Activated naive CD8-positive, alpha-beta T cell treated with anti-CD3 and anti-CD28 coated beads, Interleukin-2, amount 50 U/mL, for 16 hours (primary cell): ENCODE measurements around the gene ZNF394.
"Not testable (repeated sequence)": the region's sequence is repeated elsewhere in the genome, so short reads cannot be mapped to it uniquely, and the experiment has no call there.

Experiments used
- DNase-seq: peaks from one replicate; pipeline ENCODE4 v3.0.0-alpha.2; 2020; ENCODE audit warnings: low read depth, low spot score

ZNF394 gene

GRCh38 chr7:99499721-99500636 lies at the start of gene ZNF394:
Gene ZNF394, minus strand, starts transcription at chr7:99500281. Its CDS starts 188 bp downstream, at chr7:99500093.
- DNase-seq, result peak; percentile 78

- not testable (repeated sequence) for DNase-seq
These were observed 49.5 kb upstream of the ZNF394 start for GRCh38 chr7:99549545-99549944.

- not testable (repeated sequence) for DNase-seq
These were observed 45.2 kb upstream of the ZNF394 start for GRCh38 chr7:99545308-99545707.

GRCh38 chr7:99543916-99544315 lies 43.8 kb upstream of the ZNF394 start:
- no peak for DNase-seq

GRCh38 chr7:99543081-99543671 lies 43.1 kb upstream of the ZNF394 start:
- no peak for DNase-seq

- no peak for DNase-seq
These were observed 41.1 kb upstream of the ZNF394 start for GRCh38 chr7:99541212-99541611.

GRCh38 chr7:99540542-99540941 lies 40.5 kb upstream of the ZNF394 start:
- DNase-seq, result no peak

GRCh38 chr7:99539213-99539811 lies 39.2 kb upstream of the ZNF394 start:
- DNase-seq, result no peak

GRCh38 chr7:99535667-99536066 lies 35.6 kb upstream of the ZNF394 start:
- no peak for DNase-seq

GRCh38 chr7:99531354-99531765 lies 31.3 kb upstream of the ZNF394 start:
- DNase-seq, result no peak

- DNase-seq, result no peak
These were observed 25.8 kb upstream of the ZNF394 start for GRCh38 chr7:99525713-99526440.

- DNase-seq, result no peak
These were observed 21.3 kb upstream of the ZNF394 start for GRCh38 chr7:99521399-99521798.

GRCh38 chr7:99514050-99514449 lies 14.0 kb upstream of the ZNF394 start:
- DNase-seq, result no peak

- no peak for DNase-seq
These were observed 5.2 kb upstream of the ZNF394 start for GRCh38 chr7:99505324-99505662.

GRCh38 chr7:99504603-99505323 lies 4.7 kb upstream of the ZNF394 start, which contains the start of gene ZKSCAN5:
Gene ZKSCAN5, plus strand, starts transcription at chr7:99504662. Its CDS starts 1,383 bp downstream, at chr7:99506045.
- peak; percentile 91 for DNase-seq

- no peak for DNase-seq
These were observed 4.2 kb upstream of the ZNF394 start for GRCh38 chr7:99504281-99504602.

GRCh38 chr7:99501236-99501635 lies 1.2 kb upstream of the ZNF394 start:
- DNase-seq, result not testable (repeated sequence)

- DNase-seq, result no peak
These were observed 542 bp upstream of the ZNF394 start for GRCh38 chr7:99500637-99501009.

GRCh38 chr7:99499371-99499720 lies 735 bp downstream of the ZNF394 start:
- DNase-seq, result no peak

GRCh38 chr7:99498546-99498944 lies 1.5 kb downstream of the ZNF394 start:
- DNase-seq, result no peak

GRCh38 chr7:99497766-99498545 lies 2.1 kb downstream of the ZNF394 start:
- no peak for DNase-seq
